A549 (cell line): ENCODE measurements around the gene NCL. TPM values are rescaled to one million over a fixed set of nuclear protein-coding genes. Genes with fewer than 3 reads are reported as not detected.
A peak's percentile ranks its signal among the peaks of the same experiment; 100 is the strongest.

Experiments used
- ATAC-seq, 2 experiments: fragments of 200-7000 bp in 1 of 2; fragments of >200 bp in 1 of 2; cut with Nextera tagmentation in 1 of 2; cut with Tn5 transposase in 1 of 2; 3 replicates each; pipeline versions ENCODE4 v1.8.0 to v1.9.1; 2018 to 2020; ENCODE audit warnings: mild to moderate bottlenecking in 1 of 2, moderate library complexity in 1 of 2
- CTCF ChIA-PET: fragments of 300-600 bp; sonication (Branson Sonifier 250); formaldehyde crosslinking; extraction: SDS; loops from one replicate; lab custom pipeline; 2021; ENCODE audit warnings: antibody characterized with exemption, inconsistent platforms; lab: Yijun Ruan, JAX
- POLR2A ChIA-PET: fragments of 350-600 bp; formaldehyde crosslinking; extraction: SDS; loops from one replicate; lab custom pipeline; 2021; ENCODE audit warnings: antibody characterized with exemption, inconsistent platforms; lab: Yijun Ruan, JAX
- DNase-seq, 2 experiments: peaks; one replicate each; pipeline versions ENCODE4 v3.0.0 to v3.0.0-alpha.2; 2011 to 2016; ENCODE audit warnings: low read depth in 1 of 2, low spot score in 1 of 2
- FAIRE-seq: peaks from 2 replicates; lab custom pipeline; 2011; peaks lifted over from hg19 to GRCh38; lab: Jason Lieb, UNC
- H3K27ac ChIP-seq, 2 experiments: fragments of >200 bp; sonication (Bioruptor Twin); formaldehyde crosslinking; 3 replicates each; pipeline ENCODE4 v1.5.1; 2016 to 2017
- H3K4me1 ChIP-seq: fragments of >200 bp; sonication (Bioruptor Twin); formaldehyde crosslinking; 3 replicates; pipeline ENCODE4 v1.6.1; 2016
- H3K4me2 ChIP-seq: fragments of >200 bp; sonication (Bioruptor Twin); formaldehyde crosslinking; 3 replicates; pipeline ENCODE4 v1.6.1; 2016
- H3K4me3 ChIP-seq: fragments of >200 bp; sonication (Bioruptor Twin); formaldehyde crosslinking; 3 replicates; pipeline ENCODE4 v1.5.1; 2016
- H3K9me3 ChIP-seq: fragments of >200 bp; sonication (Bioruptor Twin); formaldehyde crosslinking; 3 replicates; pipeline ENCODE4 v1.6.1; 2016
- BHLHE40 ChIP-seq: IDR thresholded peaks from 2 replicates; pipeline ENCODE4 v1.6.1; 2012; ENCODE audit warnings: low read depth, low read length, inconsistent platforms
- E2F6 ChIP-seq: IDR thresholded peaks from 2 replicates; pipeline ENCODE4 v1.6.1; 2012; ENCODE audit warnings: low read depth, borderline replicate concordance
- EHF ChIP-seq: fragments of 250-450 bp; sonication (Bioruptor Pico); IDR thresholded peaks from 2 replicates; pipeline ENCODE4 v1.5.0; 2020; ENCODE audit warnings: mild to moderate bottlenecking
- EHMT2 ChIP-seq: fragments of 200-600 bp; sonication (generic); IDR thresholded peaks from 2 replicates; pipeline ENCODE4 v1.6.1; 2016; ENCODE audit warnings: antibody characterized with exemption, low read depth, mild to moderate bottlenecking, moderate library complexity
- ESRRA ChIP-seq: fragments of 150-350 bp; IDR thresholded peaks from 2 replicates; pipeline ENCODE4 v1.6.1; 2014; ENCODE audit warnings: mild to moderate bottlenecking, low read length, borderline replicate concordance
- FOSL2 ChIP-seq, 2 experiments: fragments of 450-650 bp in 1 of 2; fragments of >200 bp in 1 of 2; sonication (Bioruptor Twin) in 1 of 2; formaldehyde crosslinking; IDR thresholded peaks; 2 replicates each; pipeline versions ENCODE4 v1.5.0 to v1.6.1; 2016 to 2020; ENCODE audit warnings: mild to moderate bottlenecking in 1 of 2, moderate library complexity in 1 of 2
- FOXS1 ChIP-seq: fragments of 250-450 bp; sonication (Bioruptor Pico); IDR thresholded peaks from 2 replicates; pipeline ENCODE4 v1.5.0; 2020; ENCODE audit warnings: mild to moderate bottlenecking, moderate library complexity
- HOXB13 ChIP-seq: fragments of 250-450 bp; sonication (Bioruptor Pico); IDR thresholded peaks from 2 replicates; pipeline ENCODE4 v1.5.0; 2020; ENCODE audit warnings: low read depth, mild to moderate bottlenecking, moderate library complexity
- JUNB ChIP-seq: fragments of >200 bp; sonication (Bioruptor Twin); formaldehyde crosslinking; IDR thresholded peaks from 2 replicates; pipeline ENCODE4 v1.6.1; 2016
- KDM1A ChIP-seq: fragments of 200-600 bp; sonication (generic); IDR thresholded peaks from 2 replicates; pipeline ENCODE4 v1.6.1; 2016; ENCODE audit warnings: low read depth, mild to moderate bottlenecking
- PHF8 ChIP-seq: fragments of 200-600 bp; sonication (generic); IDR thresholded peaks from 2 replicates; pipeline ENCODE4 v1.6.1; 2016; ENCODE audit warnings: low read depth, mild to moderate bottlenecking, antibody characterized with exemption, moderate library complexity, borderline replicate concordance
- POLR2A ChIP-seq: IDR thresholded peaks from 2 replicates; pipeline ENCODE4 v1.6.1; 2012; ENCODE audit warnings: mild to moderate bottlenecking, low read length
- RAD21 ChIP-seq, 2 experiments: fragments of >200 bp in 1 of 2; sonication (Bioruptor Twin) in 1 of 2; formaldehyde crosslinking in 1 of 2; IDR thresholded peaks in 1 of 2; conservative IDR thresholded peaks in 1 of 2; 2 replicates in 1 of 2; 3 replicates in 1 of 2; pipeline ENCODE4 v1.6.1; 2012 to 2018; ENCODE audit warnings: inconsistent platforms in 1 of 2
- REST ChIP-seq: fragments of 200-600 bp; sonication (generic); IDR thresholded peaks from 2 replicates; pipeline ENCODE4 v1.6.1; 2016; ENCODE audit warnings: antibody characterized with exemption, mild to moderate bottlenecking, moderate library complexity
- TFCP2L1 ChIP-seq: fragments of 250-450 bp; sonication (Bioruptor Pico); IDR thresholded peaks from 2 replicates; pipeline ENCODE4 v1.5.0; 2021; ENCODE audit warnings: mild to moderate bottlenecking
- ZFP36 ChIP-seq: fragments of 450-650 bp; IDR thresholded peaks from 2 replicates; pipeline ENCODE4 v1.6.1; 2014; ENCODE audit warnings: borderline replicate concordance; ENCODE audit not compliant: partially characterized antibody
- ZNF302 ChIP-seq: fragments of 250-450 bp; sonication (Bioruptor Pico); IDR thresholded peaks from 2 replicates; pipeline ENCODE4 v1.9.0; 2021; ENCODE audit warnings: inconsistent platforms, mild to moderate bottlenecking, moderate library complexity
- WGBS: methylation state at CpG from one replicate; pipeline ENCODE4 v1.1.6; 2017; ENCODE audit errors: missing lambda C conversion rate; 5-methylcytosine and 5-hydroxymethylcytosine counted together
- polyA plus RNA-seq, 4 experiments: library from polyadenylated mRNA; depleted of rRNA in 3 of 4; stranded (reverse); fragments of >200 nt; fragmentation: RNase III in 1 of 4; extraction: RNeasy Plus Mini Kit Qiagen cat#74134 plus additional on column Dnase treatment in 1 of 4; gene quantifications; 2 replicates in 3 of 4; 3 replicates in 1 of 4; pipeline ENCODE4 v1.2.3, GENCODE V29; 2011 to 2017
- TF ChIP-seq, protein P1 (sequence below): fragments of >200 bp; sonication (Bioruptor Twin); formaldehyde crosslinking; IDR thresholded peaks from 3 replicates; pipeline ENCODE4 v1.5.1; 2016
- TF ChIP-seq, protein P2 (sequence below): fragments of 250-450 bp; sonication (Bioruptor Pico); IDR thresholded peaks from 2 replicates; pipeline ENCODE4 v1.5.0; 2020; ENCODE audit warnings: low read depth, mild to moderate bottlenecking, moderate library complexity
- TF ChIP-seq, protein P3 (sequence below): fragments of >200 bp; sonication (Bioruptor Twin); formaldehyde crosslinking; IDR thresholded peaks from 2 replicates; pipeline ENCODE4 v1.6.1; 2016
- TF ChIP-seq, protein P4 (sequence below): fragments of >200 bp; sonication (Bioruptor Twin); formaldehyde crosslinking; IDR thresholded peaks from 3 replicates; pipeline ENCODE4 v1.6.1; 2016

NCL gene
- polyA plus RNA-seq, 2 of the 4 experiments (the other 2 are of a cell fraction) = 390 to 766 TPM

- Histone ChIP-seq H3K4me3 (no peak overlapping the region), H3K4me1 (no peaks in the 10 kb centered on the region), H3K9me3 (no peaks in the 10 kb centered on the region), H3K4me2 (no peak overlapping the region)
- 36% methylated on average over 3 of the region's 8 CpGs for WGBS
- CTCF ChIA-PET = interaction anchor here (1.0 to 1.2 kb wide), 2 partner anchors 13 to 20 kb away, joined by 4 to 5 read pairs; no protein-coding TSS in a partner anchor
- ATAC-seq = peak in 1 of 2 experiments; percentile 35; a peak in 2 of 6 replicates
- TF ChIP-seq, protein P1, sequence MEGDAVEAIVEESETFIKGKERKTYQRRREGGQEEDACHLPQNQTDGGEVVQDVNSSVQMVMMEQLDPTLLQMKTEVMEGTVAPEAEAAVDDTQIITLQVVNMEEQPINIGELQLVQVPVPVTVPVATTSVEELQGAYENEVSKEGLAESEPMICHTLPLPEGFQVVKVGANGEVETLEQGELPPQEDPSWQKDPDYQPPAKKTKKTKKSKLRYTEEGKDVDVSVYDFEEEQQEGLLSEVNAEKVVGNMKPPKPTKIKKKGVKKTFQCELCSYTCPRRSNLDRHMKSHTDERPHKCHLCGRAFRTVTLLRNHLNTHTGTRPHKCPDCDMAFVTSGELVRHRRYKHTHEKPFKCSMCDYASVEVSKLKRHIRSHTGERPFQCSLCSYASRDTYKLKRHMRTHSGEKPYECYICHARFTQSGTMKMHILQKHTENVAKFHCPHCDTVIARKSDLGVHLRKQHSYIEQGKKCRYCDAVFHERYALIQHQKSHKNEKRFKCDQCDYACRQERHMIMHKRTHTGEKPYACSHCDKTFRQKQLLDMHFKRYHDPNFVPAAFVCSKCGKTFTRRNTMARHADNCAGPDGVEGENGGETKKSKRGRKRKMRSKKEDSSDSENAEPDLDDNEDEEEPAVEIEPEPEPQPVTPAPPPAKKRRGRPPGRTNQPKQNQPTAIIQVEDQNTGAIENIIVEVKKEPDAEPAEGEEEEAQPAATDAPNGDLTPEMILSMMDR = no peak
- TF ChIP-seq ZNF302 (CRISPR knock-in tag) (no peak), E2F6 (no peak), TFCP2L1 (CRISPR knock-in tag) (no peak), EHMT2 (no peak), JUNB (no peak), PHF8 (no peak), ZFP36 (no peak), POLR2A (no peak), BHLHE40 (no peak), RAD21 (conservative IDR thresholded peaks at IDR 0.05 in 1 of 2, IDR thresholded peaks at IDR 0.05 in 1 of 2) (no peak)
- TF ChIP-seq, protein P2, sequence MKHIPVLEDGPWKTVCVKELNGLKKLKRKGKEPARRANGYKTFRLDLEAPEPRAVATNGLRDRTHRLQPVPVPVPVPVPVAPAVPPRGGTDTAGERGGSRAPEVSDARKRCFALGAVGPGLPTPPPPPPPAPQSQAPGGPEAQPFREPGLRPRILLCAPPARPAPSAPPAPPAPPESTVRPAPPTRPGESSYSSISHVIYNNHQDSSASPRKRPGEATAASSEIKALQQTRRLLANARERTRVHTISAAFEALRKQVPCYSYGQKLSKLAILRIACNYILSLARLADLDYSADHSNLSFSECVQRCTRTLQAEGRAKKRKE (CRISPR knock-in tag) = no peak
- TF ChIP-seq, all 56 proteins: peak for 0
- DNase-seq (no peak), FAIRE-seq (no peak)
- H3K27ac ChIP-seq = no peak overlapping the region
- POLR2A ChIA-PET = interaction anchor here (0.9 kb wide), 1 partner anchor 39 kb away, joined by 7 read pairs; the partner anchor contains the start of gene NCL
These were observed 38.9 kb downstream of the NCL start for GRCh38 chr2:231425291-231425810.

DNA sequence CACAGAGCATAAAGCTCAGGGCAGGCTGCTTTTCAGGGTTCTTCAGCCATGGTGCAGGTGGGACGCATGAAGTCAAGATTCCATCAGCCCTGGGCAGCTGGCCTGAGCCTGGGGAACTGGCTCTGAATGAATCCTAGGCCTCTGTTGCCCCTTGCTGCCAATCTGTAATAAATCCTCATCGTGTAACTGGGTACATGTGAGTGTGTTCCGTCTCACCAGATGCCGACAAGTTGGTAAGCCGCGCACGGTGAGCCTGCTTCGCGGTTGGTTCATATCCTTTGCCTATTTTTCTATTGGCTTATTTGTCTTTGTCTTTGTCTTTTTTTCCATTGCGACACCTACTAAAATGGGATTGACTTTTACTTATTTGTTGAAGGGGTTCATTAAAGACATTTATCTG, 41.1 kb downstream of the NCL start:
- H3K4me2 ChIP-seq = no peak overlapping the region
- H3K4me1 ChIP-seq = no peaks in the 10 kb centered on the region
- H3K9me3 ChIP-seq = no peaks in the 10 kb centered on the region
- ATAC-seq = no peak
- TF ChIP-seq FOXS1 = no peak
- no peak for TF ChIP-seq ZNF302 (CRISPR knock-in tag)
- TF ChIP-seq, protein P2 (CRISPR knock-in tag) = no peak
- WGBS = 90% methylated on average over 10 of the region's 10 CpGs
- H3K4me3 ChIP-seq = no peak overlapping the region
- ChIA-PET CTCF (interaction anchor here (1.0 to 1.6 kb wide), 3 partner anchors 10 to 59 kb away, joined by 3 to 7 read pairs (median 6); no protein-coding TSS in a partner anchor), POLR2A (no interaction called here)
- DNase-seq = no peak
- no peak for FAIRE-seq
- H3K27ac ChIP-seq = no peak overlapping the region

DNA sequence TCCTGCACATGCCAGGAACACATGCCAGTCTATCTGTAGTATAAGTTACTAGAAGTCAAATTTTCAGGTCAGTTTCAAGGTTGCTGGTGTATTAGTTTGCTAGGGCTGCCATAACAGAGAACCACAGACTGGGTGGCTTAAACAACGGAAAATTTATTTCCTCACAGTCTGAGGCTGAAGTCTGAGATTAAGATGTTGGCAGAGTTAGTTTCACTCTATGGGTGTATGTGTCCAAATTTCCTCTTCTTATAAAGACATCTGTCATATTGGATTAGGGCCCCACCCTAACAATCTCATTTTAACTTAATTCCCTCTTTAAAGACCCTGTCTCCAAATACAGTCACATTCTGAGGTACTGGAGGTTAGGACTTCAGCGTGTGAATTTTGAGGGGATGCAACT, 42.2 kb downstream of the NCL start:
- no peak for ATAC-seq
- H3K4me3 ChIP-seq = no peak overlapping the region
- ChIA-PET CTCF (interaction anchor here (0.6 to 2.4 kb wide), 3 partner anchors 9 to 195 kb away, joined by 3 to 13 read pairs (median 6); no protein-coding TSS in a partner anchor), POLR2A (no interaction called here)
- FAIRE-seq = no peak
- WGBS = 89% methylated on average over 2 of the region's 2 CpGs
- DNase-seq = no peak
- H3K4me1 ChIP-seq = no peaks in the 10 kb centered on the region
- H3K9me3 ChIP-seq = no peaks in the 10 kb centered on the region
- no peak overlapping the region for H3K27ac ChIP-seq
- no peak overlapping the region for H3K4me2 ChIP-seq
- no peak for TF ChIP-seq KDM1A
- TF ChIP-seq ESRRA = no peak
- no peak for TF ChIP-seq PHF8
- no peak for TF ChIP-seq HOXB13 (CRISPR knock-in tag)
- no peak for TF ChIP-seq E2F6
- TF ChIP-seq, protein P3, sequence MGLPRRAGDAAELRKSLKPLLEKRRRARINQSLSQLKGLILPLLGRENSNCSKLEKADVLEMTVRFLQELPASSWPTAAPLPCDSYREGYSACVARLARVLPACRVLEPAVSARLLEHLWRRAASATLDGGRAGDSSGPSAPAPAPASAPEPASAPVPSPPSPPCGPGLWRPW = no peak
- TF ChIP-seq EHF (CRISPR knock-in tag) = no peak
- no peak for TF ChIP-seq JUNB
- no peak for TF ChIP-seq TFCP2L1 (CRISPR knock-in tag)
- TF ChIP-seq REST = no peak
- TF ChIP-seq, protein P4, sequence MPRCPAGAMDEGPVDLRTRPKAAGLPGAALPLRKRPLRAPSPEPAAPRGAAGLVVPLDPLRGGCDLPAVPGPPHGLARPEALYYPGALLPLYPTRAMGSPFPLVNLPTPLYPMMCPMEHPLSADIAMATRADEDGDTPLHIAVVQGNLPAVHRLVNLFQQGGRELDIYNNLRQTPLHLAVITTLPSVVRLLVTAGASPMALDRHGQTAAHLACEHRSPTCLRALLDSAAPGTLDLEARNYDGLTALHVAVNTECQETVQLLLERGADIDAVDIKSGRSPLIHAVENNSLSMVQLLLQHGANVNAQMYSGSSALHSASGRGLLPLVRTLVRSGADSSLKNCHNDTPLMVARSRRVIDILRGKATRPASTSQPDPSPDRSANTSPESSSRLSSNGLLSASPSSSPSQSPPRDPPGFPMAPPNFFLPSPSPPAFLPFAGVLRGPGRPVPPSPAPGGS = no peak
- no peak for TF ChIP-seq FOSL2 (IDR thresholded peaks at IDR 0.05)
- no peak for TF ChIP-seq FOSL2 (CRISPR knock-in tag; IDR thresholded peaks at IDR 0.05)
